Measurements from ENCODE around the gene BTG2. TPM values are rescaled to one million over a fixed set of nuclear protein-coding genes. Genes with fewer than 3 reads are reported as not detected.
A peak's percentile ranks its signal among the peaks of the same experiment; 100 is the strongest.

The BTG2 gene
- total RNA-seq, 3 donors from 2014 or later = 82.7 to 271 (median 102) TPM

GRCh38 chr1:203273869-203274602 is 31.3 kb upstream of the BTG2 start:
- peak overlapping the region; percentile 67 to 73 for H3K27ac ChIP-seq
- H3K36me3 ChIP-seq = no peaks in the 10 kb centered on the region
- TF ChIP-seq, protein P1, sequence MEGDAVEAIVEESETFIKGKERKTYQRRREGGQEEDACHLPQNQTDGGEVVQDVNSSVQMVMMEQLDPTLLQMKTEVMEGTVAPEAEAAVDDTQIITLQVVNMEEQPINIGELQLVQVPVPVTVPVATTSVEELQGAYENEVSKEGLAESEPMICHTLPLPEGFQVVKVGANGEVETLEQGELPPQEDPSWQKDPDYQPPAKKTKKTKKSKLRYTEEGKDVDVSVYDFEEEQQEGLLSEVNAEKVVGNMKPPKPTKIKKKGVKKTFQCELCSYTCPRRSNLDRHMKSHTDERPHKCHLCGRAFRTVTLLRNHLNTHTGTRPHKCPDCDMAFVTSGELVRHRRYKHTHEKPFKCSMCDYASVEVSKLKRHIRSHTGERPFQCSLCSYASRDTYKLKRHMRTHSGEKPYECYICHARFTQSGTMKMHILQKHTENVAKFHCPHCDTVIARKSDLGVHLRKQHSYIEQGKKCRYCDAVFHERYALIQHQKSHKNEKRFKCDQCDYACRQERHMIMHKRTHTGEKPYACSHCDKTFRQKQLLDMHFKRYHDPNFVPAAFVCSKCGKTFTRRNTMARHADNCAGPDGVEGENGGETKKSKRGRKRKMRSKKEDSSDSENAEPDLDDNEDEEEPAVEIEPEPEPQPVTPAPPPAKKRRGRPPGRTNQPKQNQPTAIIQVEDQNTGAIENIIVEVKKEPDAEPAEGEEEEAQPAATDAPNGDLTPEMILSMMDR (IDR thresholded peaks at IDR 0.05) = no peak
- TF ChIP-seq POLR2A (IDR thresholded peaks at IDR 0.05) (no peak), POLR2AphosphoS5 (IDR thresholded peaks at IDR 0.05) (no peak)
- no peaks in the 10 kb centered on the region for H3K27me3 ChIP-seq
- DNase-seq (ENCODE audit: low spot score in 2 of 2) = no peak
- intact Hi-C loops (cut with DNase I; ENCODE audit: low total_unique reads) = loop anchor here (5.0 to 10.0 kb wide), 3 partner anchors 58 to 239 kb away; no protein-coding TSS in a partner anchor
- no peaks in the 10 kb centered on the region for H3K9me3 ChIP-seq
- peaks cover 7 to 22% of the 10 kb centered on the region in 2 donors for H3K4me1 ChIP-seq
- peak overlapping the region in 1 of 3 donors; percentile 28 for H3K4me3 ChIP-seq

DNA sequence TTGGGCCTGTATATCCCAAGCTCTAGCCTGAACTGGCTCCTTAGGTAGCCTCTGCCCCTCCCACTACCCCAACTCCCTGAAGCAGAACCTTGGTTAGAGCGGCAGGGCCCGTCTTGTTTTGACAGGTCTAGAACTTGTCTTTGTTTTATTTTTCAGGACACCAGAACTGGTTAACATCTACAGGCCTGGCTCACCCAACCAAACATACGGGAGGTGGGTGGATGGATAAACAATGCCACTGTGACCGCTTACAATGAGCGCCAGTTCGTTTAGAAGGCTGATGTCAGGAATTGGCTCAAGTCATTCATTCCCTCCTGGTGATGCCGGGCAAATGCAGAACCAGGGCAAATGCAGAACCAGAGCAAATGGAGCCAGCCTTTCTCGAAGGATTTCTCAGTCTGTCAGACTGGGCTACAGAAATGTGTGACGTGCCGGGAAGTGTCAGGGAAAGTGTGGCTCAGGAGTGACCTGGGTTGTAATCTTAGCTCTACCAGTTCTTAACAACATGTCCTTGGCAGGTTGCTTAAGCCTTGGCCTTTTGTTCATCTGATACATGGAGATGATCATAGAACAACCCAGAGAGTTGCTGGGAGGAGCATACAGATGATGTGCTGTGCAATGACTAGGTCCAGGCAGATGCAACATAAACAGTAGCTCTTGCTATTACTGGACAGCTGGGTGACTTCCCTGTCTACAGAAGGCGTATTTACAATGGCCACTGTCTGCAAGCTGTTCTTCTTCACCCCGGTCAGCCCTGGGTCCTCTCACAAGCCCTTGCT is 30.5 kb upstream of the BTG2 start:
- TF ChIP-seq POLR2AphosphoS5 (IDR thresholded peaks at IDR 0.05) (peak in 2 of 3 donors; percentile 2 to 45), POLR2A (IDR thresholded peaks at IDR 0.05) (no peak)
- TF ChIP-seq, protein P1 (IDR thresholded peaks at IDR 0.05) = peak in 1 of 3 donors; percentile 10
- H3K4me1 ChIP-seq = peaks cover 7 to 22% of the 10 kb centered on the region in 2 donors
- no peak overlapping the region for H3K4me3 ChIP-seq
- intact Hi-C loops (cut with DNase I; ENCODE audit: low total_unique reads) = loop anchor here (5.0 to 10.0 kb wide), 3 partner anchors 58 to 240 kb away; no protein-coding TSS in a partner anchor
- H3K27ac ChIP-seq = peak overlapping the region; percentile 67 to 73
- no peaks in the 10 kb centered on the region for H3K9me3 ChIP-seq
- H3K27me3 ChIP-seq = no peaks in the 10 kb centered on the region
- H3K36me3 ChIP-seq = no peaks in the 10 kb centered on the region
- peak in 1 of 2 donors; percentile 40 for DNase-seq (ENCODE audit: low spot score in 2 of 2)

GRCh38 chr1:203275656-203276272 is 29.6 kb upstream of the BTG2 start:
- Histone ChIP-seq H3K27me3 (no peaks in the 10 kb centered on the region), H3K9me3 (no peaks in the 10 kb centered on the region), H3K4me3 (no peak overlapping the region), H3K4me1 (peaks cover 7 to 22% of the 10 kb centered on the region in 2 donors), H3K27ac (peak overlapping the region in 1 of 2 donors; percentile 67), H3K36me3 (no peaks in the 10 kb centered on the region)
- DNase-seq (ENCODE audit: low spot score in 2 of 2) = no peak
- no peak for TF ChIP-seq POLR2A (IDR thresholded peaks at IDR 0.05)
- TF ChIP-seq, protein P1 (IDR thresholded peaks at IDR 0.05) = no peak
- TF ChIP-seq POLR2AphosphoS5 (IDR thresholded peaks at IDR 0.05) = no peak
- intact Hi-C loops (cut with DNase I; ENCODE audit: low total_unique reads) = loop anchor here (10.0 kb wide), 2 partner anchors 209 to 241 kb away; no protein-coding TSS in a partner anchor

- H3K9me3 ChIP-seq = no peaks in the 10 kb centered on the region
- TF ChIP-seq, protein P1 (IDR thresholded peaks at IDR 0.05) = no peak
- TF ChIP-seq POLR2AphosphoS5 (IDR thresholded peaks at IDR 0.05) (no peak), POLR2A (IDR thresholded peaks at IDR 0.05) (no peak)
- intact Hi-C loops (cut with DNase I; ENCODE audit: low total_unique reads) = loop anchor here (10.0 kb wide), 2 partner anchors 208 to 242 kb away; no protein-coding TSS in a partner anchor
- no peaks in the 10 kb centered on the region for H3K27me3 ChIP-seq
- no peak for DNase-seq (ENCODE audit: low spot score in 2 of 2)
- H3K36me3 ChIP-seq = no peaks in the 10 kb centered on the region
- H3K4me3 ChIP-seq = no peak overlapping the region
- peak overlapping the region in 1 of 2 donors; percentile 87 for H3K27ac ChIP-seq
- peaks cover 7 to 22% of the 10 kb centered on the region in 2 donors for H3K4me1 ChIP-seq
Measured at GRCh38 chr1:203276408-203276807, 28.9 kb upstream of the BTG2 start.

Data from breast epithelium (tissue), 4 donors.